Measurements from ENCODE around the gene PIK3CA.

DNA sequence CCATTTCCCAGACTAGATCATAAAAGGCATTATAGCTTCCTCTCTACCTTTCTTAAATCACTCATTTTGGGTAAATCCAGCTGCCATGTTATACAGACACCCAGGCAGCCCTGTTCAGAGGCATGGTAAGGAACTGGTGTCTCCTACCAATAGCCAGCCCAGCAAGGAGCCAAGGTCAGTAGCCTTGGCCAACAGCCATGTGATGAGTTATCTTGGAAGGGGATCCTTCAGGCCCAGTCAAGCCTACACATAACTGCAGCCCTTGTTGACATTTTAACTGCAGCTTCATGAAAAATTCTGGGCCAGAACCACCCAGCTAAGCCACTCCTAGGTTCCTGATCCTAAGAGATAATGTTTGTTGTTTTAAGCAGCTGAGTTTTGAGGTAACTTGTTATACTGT, 47.5 kb upstream of the PIK3CA start:
- TF ChIP-seq POLR2A (IDR thresholded peaks at IDR 0.05) (no peak), CTCF (IDR thresholded peaks at IDR 0.05) (no peak), POLR2AphosphoS5 (IDR thresholded peaks at IDR 0.05; ENCODE audit: insufficient read depth in 1 of 2, low read depth in 1 of 2) (no peak)

All from vagina (tissue), 2 donors.